OCI-LY3 (cell line): ENCODE results near the gene SLC6A11.

Source experiments
- H2AFZ ChIP-seq: fragments of 200-600, 300-600 bp; shearing (Covaris generic); 2 replicates; pipeline ENCODE4 v1.6.0; 2014; ENCODE audit warnings: antibody characterized with exemption, low read depth, low read length
- H3K27ac ChIP-seq: fragments of 200-600, 300-600 bp; sonication (generic); 2 replicates; pipeline ENCODE4 v1.5.1; 2014; ENCODE audit warnings: mild to moderate bottlenecking, low read length, moderate library complexity, mixed read lengths
- H3K27me3 ChIP-seq: fragments of 200-600, 300-600 bp; sonication (generic); 2 replicates; pipeline ENCODE4 v1.6.1; 2014; ENCODE audit warnings: low read depth, low read length, mixed read lengths
- H3K36me3 ChIP-seq: fragments of 200-600, 300-600 bp; sonication (generic); replicated peaks from 2 replicates; pipeline ENCODE3; 2014; ENCODE audit warnings: low read depth, low read length, mixed read lengths
- H3K4me1 ChIP-seq: fragments of 300-600, 200-600 bp; sonication (generic); 2 replicates; pipeline ENCODE4 v1.6.1; 2014; ENCODE audit warnings: low read length, mixed read lengths
- H3K4me2 ChIP-seq: fragments of 200-600, 300-600 bp; sonication (generic); 2 replicates; pipeline ENCODE4 v1.6.1; 2014; ENCODE audit warnings: low read length, mixed read lengths
- H3K4me3 ChIP-seq: fragments of 300-600, 200-600 bp; sonication (generic); 2 replicates; pipeline ENCODE4 v1.5.1; 2014; ENCODE audit warnings: antibody characterized with exemption, mild to moderate bottlenecking, low read length, moderate library complexity
- H3K79me2 ChIP-seq: fragments of 300-600, 200-600 bp; shearing (Covaris generic); 2 replicates; pipeline ENCODE4 v1.6.1; 2014; ENCODE audit warnings: mild to moderate bottlenecking, low read length, mixed read lengths
- H3K9ac ChIP-seq: fragments of 300-600, 200-600 bp; shearing (Covaris generic); 2 replicates; pipeline ENCODE4 v1.6.0; 2014; ENCODE audit warnings: mild to moderate bottlenecking, low read length, moderate library complexity
- H3K9me3 ChIP-seq: fragments of 200-600, 300-600 bp; shearing (Covaris generic); 2 replicates; pipeline ENCODE4 v1.6.1; 2014; ENCODE audit warnings: low read length, mixed read lengths; ENCODE audit not compliant: insufficient read depth
- H4K20me1 ChIP-seq: fragments of 200-600, 300-600 bp; sonication (generic); 2 replicates; pipeline ENCODE4 v1.6.1; 2016; ENCODE audit warnings: low read length, mixed read lengths; ENCODE audit not compliant: insufficient read depth
- EZH2phosphoT487 ChIP-seq: fragments of 200-600 bp; shearing (Covaris generic); IDR thresholded peaks from 2 replicates; pipeline ENCODE4 v1.6.1; 2018; ENCODE audit warnings: antibody characterized with exemption, mixed run types, low read depth
- TF ChIP-seq, protein P1 (sequence below): fragments of 200-600, 300-600 bp; sonication (generic); IDR thresholded peaks from 2 replicates; pipeline ENCODE4 v1.5.1; 2014; ENCODE audit warnings: antibody characterized with exemption, low read length, low read depth

The SLC6A11 gene

DNA sequence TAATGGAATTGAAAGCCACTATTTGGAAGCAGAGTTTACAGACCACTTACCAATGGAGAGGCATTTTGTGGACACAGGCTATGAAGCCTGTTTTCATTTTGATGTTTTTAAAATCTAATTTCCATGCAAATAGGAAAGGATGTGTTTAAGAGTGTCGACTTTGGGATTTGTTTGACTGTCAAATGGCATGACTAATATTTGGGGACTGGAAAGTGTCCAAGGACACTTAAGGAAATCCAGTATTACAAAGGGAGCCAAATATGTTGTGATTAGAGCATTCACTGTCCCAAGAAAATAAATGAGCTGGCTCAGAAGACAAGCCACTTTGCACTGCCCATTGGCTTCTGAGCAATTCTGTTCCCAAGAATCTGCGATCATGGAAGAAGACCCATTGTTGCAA lies 34.0 kb upstream of the SLC6A11 start:
- H3K9ac ChIP-seq, result no peak overlapping the region
- no peaks in the 10 kb centered on the region for H4K20me1 ChIP-seq
- no peak overlapping the region for H3K4me3 ChIP-seq
- H2AFZ ChIP-seq, result no peak overlapping the region
- no peaks in the 10 kb centered on the region for H3K9me3 ChIP-seq
- TF ChIP-seq EZH2phosphoT487, result no peak
- TF ChIP-seq, protein P1, sequence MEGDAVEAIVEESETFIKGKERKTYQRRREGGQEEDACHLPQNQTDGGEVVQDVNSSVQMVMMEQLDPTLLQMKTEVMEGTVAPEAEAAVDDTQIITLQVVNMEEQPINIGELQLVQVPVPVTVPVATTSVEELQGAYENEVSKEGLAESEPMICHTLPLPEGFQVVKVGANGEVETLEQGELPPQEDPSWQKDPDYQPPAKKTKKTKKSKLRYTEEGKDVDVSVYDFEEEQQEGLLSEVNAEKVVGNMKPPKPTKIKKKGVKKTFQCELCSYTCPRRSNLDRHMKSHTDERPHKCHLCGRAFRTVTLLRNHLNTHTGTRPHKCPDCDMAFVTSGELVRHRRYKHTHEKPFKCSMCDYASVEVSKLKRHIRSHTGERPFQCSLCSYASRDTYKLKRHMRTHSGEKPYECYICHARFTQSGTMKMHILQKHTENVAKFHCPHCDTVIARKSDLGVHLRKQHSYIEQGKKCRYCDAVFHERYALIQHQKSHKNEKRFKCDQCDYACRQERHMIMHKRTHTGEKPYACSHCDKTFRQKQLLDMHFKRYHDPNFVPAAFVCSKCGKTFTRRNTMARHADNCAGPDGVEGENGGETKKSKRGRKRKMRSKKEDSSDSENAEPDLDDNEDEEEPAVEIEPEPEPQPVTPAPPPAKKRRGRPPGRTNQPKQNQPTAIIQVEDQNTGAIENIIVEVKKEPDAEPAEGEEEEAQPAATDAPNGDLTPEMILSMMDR, result no peak
- no peaks in the 10 kb centered on the region for H3K4me1 ChIP-seq
- no peaks in the 10 kb centered on the region for H3K36me3 ChIP-seq
- peaks cover 4% of the 10 kb centered on the region; the same call in 1 of the 2 replicates for H3K27me3 ChIP-seq
- H3K79me2 ChIP-seq, result no peaks in the 10 kb centered on the region
- H3K27ac ChIP-seq, result no peak overlapping the region
- no peak overlapping the region for H3K4me2 ChIP-seq

DNA sequence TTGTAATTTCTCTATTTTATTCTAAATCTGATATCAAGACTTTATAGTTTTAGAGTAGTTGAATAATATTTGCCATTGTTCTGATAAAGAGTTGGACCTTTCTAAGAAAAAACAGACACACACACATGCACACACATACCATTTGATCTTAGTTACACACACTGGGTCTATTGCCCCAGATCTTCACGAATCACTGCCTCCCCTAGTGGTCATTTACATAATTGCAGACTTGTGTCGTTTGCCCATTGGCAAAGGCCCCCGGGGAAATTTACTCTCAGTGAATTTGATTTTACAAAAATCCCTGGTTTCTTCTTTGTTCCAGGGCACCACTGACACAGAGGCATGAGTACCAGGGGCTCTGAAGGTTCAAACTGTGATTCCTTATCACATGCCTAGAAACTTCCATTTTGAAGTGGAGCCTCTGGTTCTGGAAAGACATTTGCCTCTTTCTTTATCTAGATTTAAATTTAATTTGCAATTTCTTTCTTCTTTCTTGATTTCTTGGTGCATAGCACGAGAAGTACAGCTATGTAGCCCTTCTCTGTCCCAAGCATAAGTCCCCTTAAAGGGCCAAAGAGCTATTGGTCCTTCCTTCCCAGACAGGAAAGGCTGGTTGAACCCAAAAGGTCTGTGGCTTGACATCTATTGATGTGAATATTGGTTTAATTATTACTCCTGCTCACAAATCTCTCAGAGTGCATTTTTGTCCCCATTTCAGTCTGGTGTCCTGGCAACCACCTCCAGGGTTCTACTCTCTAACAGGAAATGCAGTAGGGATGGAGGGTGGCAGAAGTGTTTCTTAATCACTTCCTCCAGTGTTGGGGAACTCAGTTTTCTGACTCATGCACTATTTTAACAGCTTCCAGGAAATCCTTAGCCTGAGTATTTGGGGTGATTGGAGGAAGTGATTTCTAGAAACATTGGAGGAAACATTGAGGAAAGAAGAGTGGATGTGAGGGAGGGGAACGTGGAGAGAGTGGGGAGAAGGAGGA lies 32.4 kb upstream of the SLC6A11 start:
- peaks cover 13% of the 10 kb centered on the region; the same call in 1 of the 2 replicates for H3K27me3 ChIP-seq
- no peaks in the 10 kb centered on the region for H3K79me2 ChIP-seq
- no peaks in the 10 kb centered on the region for H3K9me3 ChIP-seq
- H3K4me3 ChIP-seq, result no peak overlapping the region
- no peak overlapping the region for H2AFZ ChIP-seq
- no peaks in the 10 kb centered on the region for H3K36me3 ChIP-seq
- no peak overlapping the region for H3K4me2 ChIP-seq
- TF ChIP-seq, protein P1, result peak; percentile 70
- TF ChIP-seq EZH2phosphoT487, result no peak
- no peaks in the 10 kb centered on the region for H3K4me1 ChIP-seq
- H3K27ac ChIP-seq, result no peak overlapping the region
- no peak overlapping the region for H3K9ac ChIP-seq
- H4K20me1 ChIP-seq, result no peaks in the 10 kb centered on the region

DNA sequence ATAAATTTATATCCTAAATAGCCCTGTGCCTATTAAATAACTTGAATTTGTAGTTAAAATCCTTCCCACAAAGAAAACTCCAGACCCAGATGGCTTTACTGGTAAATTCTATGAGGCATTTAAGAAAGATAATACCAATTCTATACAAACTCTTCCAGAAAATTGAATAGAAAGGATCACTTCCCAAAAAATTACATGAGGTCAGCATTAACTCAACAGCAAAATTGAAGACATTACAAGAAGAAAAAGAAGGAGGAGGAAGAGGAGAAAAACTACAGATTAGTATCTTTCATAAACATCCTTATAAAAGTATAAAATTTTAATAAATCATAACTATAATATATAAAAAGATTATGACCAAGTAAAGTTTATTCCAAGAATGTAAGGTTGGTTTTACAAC lies 29.4 kb upstream of the SLC6A11 start:
- peaks cover 13% of the 10 kb centered on the region; the same call in 1 of the 2 replicates for H3K27me3 ChIP-seq
- no peaks in the 10 kb centered on the region for H3K4me1 ChIP-seq
- H3K79me2 ChIP-seq, result no peaks in the 10 kb centered on the region
- no peaks in the 10 kb centered on the region for H4K20me1 ChIP-seq
- no peaks in the 10 kb centered on the region for H3K36me3 ChIP-seq
- H3K4me2 ChIP-seq, result no peak overlapping the region
- H3K27ac ChIP-seq, result no peak overlapping the region
- H3K9ac ChIP-seq, result no peak overlapping the region
- H3K4me3 ChIP-seq, result no peak overlapping the region
- TF ChIP-seq, protein P1, result no peak
- TF ChIP-seq EZH2phosphoT487, result no peak
- H3K9me3 ChIP-seq, result no peaks in the 10 kb centered on the region
- no peak overlapping the region for H2AFZ ChIP-seq

DNA sequence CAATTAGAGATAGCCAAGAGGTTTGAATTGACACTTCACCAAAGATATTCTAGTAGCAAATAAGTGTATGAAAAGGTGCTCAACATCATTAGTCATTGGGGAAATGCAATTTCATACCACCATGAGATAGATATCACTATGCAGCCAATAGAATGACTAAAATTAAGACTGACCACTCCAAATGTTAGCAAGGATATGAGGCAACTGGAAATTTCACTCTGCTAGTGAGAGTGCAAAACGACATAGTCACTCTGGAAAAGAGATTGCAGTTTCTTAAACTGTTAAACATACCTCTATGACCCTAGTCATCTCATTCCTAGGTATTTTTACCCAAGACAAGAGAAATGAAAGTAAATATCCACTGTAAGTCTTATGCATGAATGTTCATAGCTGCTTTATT lies 27.6 kb upstream of the SLC6A11 start:
- Histone ChIP-seq H3K4me2 (no peak overlapping the region), H3K27me3 (peaks cover 13% of the 10 kb centered on the region; the same call in 1 of the 2 replicates), H3K36me3 (no peaks in the 10 kb centered on the region), H3K9ac (no peak overlapping the region), H2AFZ (no peak overlapping the region), H4K20me1 (no peaks in the 10 kb centered on the region), H3K4me3 (no peak overlapping the region), H3K79me2 (no peaks in the 10 kb centered on the region), H3K9me3 (no peaks in the 10 kb centered on the region), H3K4me1 (no peaks in the 10 kb centered on the region), H3K27ac (no peak overlapping the region)
- TF ChIP-seq EZH2phosphoT487, result no peak
- TF ChIP-seq, protein P1, result no peak
